K562 (cell line): ENCODE measurements around the gene VWC2L.

ENCODE experiments used
- CEBPB ChIP-seq: fragments of 450-650 bp; IDR thresholded peaks from 2 replicates; pipeline ENCODE4 v1.6.1; 2016; ENCODE audit warnings: missing genetic modification characterization, missing compliant biosample characterization
- JUN ChIP-seq, 2 experiments: sonication (generic) in 1 of 2; formaldehyde crosslinking in 1 of 2; IDR thresholded peaks; 2 replicates each; pipeline versions ENCODE4 v1.6.1 to v1.8.0; 2012 to 2022; ENCODE audit warnings: borderline replicate concordance in 2 of 2, mild to moderate bottlenecking in 2 of 2, improper control_type of control experiment in 1 of 2, low read depth in 1 of 2, low read length in 1 of 2, missing genetic modification reagents in 1 of 2
- NCOA1 ChIP-seq: fragments of 450-650 bp; IDR thresholded peaks from 2 replicates; pipeline ENCODE4 v1.6.1; 2016; ENCODE audit warnings: low read depth
- POLR2A ChIP-seq: fragments of 450-650 bp; conservative IDR thresholded peaks from 2 replicates; pipeline ENCODE4 v1.6.1; 2016
- ZFX ChIP-seq: sonication (generic); formaldehyde crosslinking; IDR thresholded peaks from 2 replicates; pipeline ENCODE4 v1.8.0; 2022; ENCODE audit warnings: mild to moderate bottlenecking, missing genetic modification reagents, moderate library complexity
- ZNF23 ChIP-seq: fragments of 250-450 bp; sonication (Bioruptor Pico); IDR thresholded peaks from 2 replicates; pipeline ENCODE4 v1.4.0; 2020; ENCODE audit warnings: mild to moderate bottlenecking
- ZNF311 ChIP-seq: fragments of 250-450 bp; sonication (Bioruptor Pico); IDR thresholded peaks from 2 replicates; pipeline ENCODE4 v1.4.0; 2020; ENCODE audit warnings: mild to moderate bottlenecking, moderate library complexity

DNA sequence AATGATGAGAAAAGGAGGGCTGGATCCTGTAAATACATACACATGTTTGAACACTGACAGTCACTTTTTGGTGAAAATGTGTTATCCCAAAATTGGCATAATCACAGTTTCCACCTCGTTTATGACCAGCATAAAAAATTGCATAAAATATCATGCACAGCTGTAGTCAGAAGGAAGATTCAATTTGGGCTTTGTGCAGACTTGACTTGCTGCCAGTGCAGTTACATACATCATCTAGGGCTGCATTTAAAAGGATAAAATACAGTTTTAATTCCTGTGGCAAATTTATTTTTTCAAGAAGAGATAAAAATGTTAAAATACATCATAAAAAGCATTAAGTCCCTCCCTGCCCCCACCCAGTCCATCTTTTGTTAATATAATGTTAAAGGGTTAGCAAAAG lies 103.8 kb downstream of the VWC2L start:
- TF ChIP-seq ZNF23 (CRISPR knock-in tag) (no peak), JUN (IDR thresholded peaks at IDR 0.05; ENCODE audit: borderline replicate concordance, low read depth, low read length) (no peak), JUN (CRISPR knock-in tag; IDR thresholded peaks at IDR 0.05; ENCODE audit: borderline replicate concordance) (no peak), CEBPB (no peak), NCOA1 (no peak), ZNF311 (CRISPR knock-in tag) (no peak), POLR2A (no peak), ZFX (CRISPR knock-in tag) (no peak)
